NCI-H748 (cell line): ENCODE results near the gene SCYGR6.
"Not testable (repeated sequence)": the region's sequence is repeated elsewhere in the genome, so short reads cannot be mapped to it uniquely, and the experiment has no call there.

Experiments used
- DNase-seq: peaks from one replicate; lab custom pipeline; 2025; ENCODE audit not compliant: unreplicated experiment; lab: John Stamatoyannopoulos, UW

The SCYGR6 gene, protein sequence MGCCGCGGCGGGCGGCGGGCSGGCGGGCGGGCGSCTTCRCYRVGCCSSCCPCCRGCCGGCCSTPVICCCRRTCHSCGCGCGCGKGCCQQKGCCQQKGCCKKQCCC

DNA sequence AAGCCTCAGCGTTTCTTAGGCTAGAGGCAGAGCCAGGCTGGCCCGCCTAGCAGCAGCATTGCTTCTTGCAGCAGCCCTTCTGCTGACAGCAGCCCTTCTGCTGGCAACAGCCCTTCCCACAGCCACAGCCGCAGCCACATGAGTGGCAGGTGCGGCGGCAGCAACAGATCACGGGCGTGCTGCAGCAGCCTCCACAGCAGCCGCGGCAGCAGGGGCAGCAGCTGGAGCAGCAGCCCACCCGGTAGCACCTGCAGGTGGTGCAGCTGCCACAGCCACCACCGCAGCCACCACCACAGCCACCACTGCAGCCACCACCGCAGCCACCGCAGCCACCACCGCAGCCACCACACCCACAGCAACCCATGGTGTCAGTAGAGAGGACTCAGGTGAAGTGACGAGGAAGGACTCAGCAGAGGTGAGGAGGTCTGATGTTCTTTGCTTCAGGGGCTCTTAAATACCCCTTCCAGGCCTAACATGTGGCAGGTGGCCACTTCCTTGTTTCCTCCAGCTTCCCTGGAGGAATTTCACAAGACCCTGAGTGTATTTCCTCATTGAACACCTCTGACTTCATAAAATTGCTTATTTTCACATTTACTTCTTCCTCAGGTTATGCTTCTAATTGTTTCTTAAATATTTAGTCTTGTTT is at the start of gene SCYGR6:
TSS of gene SCYGR6 (minus strand) at position 364 of the 646 bp plus-strand sequence. CDS start at position 364, 0 bp downstream.
- DNase-seq, result no peak

DNA sequence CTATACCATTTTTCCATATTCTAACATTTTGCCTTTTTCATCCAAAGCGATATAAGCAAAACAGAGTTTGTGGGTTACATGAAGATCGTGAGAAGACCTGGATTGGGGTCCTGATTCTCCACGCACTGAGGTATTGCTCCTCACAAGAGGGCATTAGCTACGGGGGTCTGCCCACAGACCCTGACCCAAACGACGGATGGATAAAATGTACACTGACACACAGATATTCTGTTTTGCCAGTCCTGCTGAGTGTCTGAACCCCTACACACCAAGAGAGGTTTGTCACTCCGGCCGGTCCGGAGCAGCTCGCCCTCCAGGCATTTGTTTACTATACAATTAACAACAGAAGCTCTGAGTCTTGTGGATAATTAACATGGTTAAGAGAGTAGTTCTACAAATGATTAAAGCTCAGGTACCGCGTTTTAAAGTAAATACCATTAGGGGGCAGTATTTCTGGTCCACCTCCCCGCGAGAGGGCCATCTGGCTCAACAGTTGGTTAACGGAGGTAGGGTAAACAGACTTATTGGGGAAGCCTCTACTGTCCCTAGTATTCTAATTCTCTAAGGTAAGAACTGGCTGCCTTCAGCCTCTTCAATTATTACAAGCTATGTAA is 49.6 kb upstream of the SCYGR6 start:
- no peak for DNase-seq

DNA sequence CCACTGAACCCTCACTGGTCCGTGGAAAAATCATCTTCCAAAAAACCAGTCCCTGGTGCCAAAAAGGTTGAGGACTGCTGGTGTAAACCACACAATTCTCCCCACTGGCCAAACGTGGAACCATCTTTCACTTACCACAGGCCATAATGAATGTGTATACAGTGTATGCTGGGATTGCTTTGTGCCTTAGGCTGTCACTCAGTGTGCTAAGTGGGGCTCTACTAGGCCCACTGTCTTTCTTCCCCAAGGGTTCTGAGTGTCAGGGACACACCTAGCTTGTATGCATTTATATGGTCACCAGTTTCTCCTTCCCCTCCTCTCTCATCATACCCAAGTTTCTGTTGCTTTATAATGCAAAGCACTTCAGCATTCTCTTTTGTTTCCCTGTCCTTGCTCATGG is 48.4 kb upstream of the SCYGR6 start:
- no peak for DNase-seq

DNA sequence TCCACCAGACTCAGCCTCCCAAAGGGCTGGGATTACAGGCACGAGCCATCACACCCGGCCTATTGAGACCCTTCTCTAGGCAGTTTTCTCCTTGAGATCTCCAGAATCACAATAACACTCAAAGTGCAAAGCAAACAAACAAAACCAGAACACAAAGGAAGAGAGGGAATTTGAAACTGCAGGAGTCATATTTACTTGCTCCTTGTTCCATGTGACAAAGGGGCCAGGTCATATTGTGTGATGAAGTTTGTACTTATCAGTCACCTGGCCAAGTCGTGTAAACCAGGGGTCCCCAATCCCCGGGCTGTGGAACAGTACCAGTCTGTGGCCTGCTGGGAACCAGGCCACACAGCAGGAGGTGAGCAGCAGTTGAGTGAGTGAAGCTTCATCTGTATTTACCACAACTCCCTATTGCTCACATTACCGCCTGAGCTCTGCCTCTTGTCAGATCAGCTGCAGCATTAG is 47.7 kb upstream of the SCYGR6 start:
- DNase-seq, result peak; percentile 58

DNA sequence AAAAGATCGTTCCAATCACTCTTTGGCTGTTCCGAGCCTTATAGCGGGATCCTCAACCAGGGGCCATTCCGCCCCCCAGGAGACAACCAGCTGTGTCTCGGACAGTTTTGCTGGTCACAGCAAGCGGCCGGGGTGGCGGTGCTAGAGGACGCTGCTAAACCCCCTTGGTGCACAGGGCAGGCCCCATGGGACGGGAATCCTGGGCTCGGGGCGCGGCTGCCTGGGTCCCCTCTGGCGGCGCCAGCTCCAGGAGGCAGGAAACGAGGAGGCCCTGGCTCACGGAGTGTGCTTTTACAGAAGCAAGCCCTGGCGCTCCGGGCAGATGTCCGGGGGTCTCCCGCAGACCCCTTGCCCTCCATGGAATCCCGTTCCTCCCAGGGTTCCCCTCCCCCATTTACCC is 43.3 kb upstream of the SCYGR6 start:
- DNase-seq, result no peak

DNA sequence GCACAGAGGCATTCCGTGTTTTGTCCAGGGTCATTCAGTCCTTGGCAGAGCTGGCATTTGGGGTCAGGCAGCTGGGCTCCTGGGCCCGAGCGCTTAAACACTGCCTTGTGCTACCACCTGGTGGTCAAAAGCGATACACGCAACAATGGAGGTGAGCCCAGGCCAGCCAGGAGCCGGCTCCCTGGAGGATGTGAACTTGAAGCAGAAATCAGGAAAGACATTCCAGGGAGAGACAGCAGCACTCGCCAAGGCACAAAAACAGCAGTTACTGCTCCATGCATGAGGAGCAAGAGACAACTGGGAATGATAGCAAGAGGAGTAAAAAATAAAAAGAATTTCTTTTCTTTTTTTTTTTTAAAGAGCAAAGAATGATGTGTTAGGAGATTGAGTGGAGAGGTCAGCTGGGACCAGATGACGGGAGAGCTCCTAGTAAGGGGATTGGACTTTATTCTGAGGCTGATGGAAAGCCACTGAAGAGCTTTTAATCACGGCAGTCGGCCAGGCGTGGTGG is 41.9 kb upstream of the SCYGR6 start:
- DNase-seq, result peak; percentile 66

DNA sequence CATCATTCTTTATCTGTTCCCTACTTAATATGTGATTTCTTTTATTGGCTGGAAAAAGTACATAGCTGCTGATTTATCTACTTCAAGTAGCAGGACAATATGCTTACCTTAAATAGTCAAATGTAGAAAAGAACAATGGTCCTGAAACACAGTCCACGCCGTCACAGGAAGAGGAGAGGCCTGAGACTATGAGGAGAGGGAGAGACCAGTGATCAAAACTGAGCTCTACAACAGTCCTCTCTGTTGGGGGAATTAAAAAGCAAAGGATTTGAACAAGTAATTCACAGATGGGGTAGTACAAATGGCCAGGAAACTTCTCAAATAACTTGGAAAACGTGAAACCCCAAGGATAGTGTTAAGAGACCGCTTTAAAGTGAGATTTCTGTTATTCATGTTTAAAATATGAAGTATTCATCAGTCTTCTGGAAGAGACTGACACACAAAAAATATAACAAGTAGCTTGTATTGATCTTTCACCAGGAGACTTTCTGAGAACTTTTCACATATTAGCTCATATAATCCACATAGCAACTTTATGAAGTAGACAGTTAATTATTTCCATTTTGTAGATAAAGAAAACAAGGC is 41.3 kb upstream of the SCYGR6 start:
- no peak for DNase-seq

DNA sequence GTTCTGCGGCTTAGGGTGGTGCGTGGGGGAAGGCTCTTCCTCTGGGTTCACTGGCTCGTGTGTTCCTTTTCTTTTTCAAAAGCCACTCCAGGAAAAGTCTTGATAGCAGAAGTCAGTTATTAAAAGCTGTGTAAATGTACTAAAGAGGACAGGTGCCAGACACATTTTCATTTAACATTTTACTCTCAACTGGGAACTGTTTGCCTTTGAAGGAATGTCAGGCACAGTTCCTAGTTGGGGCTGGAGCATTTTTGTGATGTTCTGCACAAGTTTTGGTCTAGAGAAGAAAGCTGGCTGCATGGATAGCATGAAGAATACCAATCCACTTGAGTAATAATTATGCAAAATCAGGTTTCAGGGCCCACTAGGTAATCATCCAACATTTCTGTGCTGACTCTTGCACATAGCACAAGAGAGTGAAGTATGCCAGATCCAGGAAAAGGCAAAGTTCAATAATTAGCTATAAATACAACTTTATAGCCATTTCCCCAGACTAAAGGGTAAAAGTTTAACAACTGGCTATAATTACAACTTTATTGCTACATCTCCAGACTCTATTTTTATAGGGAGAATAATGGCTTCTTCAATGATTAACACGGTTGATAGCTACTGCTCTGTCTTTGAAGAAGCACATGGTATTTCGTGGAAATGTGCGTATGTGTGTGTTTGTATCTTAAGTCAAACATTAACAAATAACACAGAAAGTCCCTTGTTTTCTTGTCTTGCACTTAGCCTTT is 37.4 kb upstream of the SCYGR6 start:
- no peak for DNase-seq

DNA sequence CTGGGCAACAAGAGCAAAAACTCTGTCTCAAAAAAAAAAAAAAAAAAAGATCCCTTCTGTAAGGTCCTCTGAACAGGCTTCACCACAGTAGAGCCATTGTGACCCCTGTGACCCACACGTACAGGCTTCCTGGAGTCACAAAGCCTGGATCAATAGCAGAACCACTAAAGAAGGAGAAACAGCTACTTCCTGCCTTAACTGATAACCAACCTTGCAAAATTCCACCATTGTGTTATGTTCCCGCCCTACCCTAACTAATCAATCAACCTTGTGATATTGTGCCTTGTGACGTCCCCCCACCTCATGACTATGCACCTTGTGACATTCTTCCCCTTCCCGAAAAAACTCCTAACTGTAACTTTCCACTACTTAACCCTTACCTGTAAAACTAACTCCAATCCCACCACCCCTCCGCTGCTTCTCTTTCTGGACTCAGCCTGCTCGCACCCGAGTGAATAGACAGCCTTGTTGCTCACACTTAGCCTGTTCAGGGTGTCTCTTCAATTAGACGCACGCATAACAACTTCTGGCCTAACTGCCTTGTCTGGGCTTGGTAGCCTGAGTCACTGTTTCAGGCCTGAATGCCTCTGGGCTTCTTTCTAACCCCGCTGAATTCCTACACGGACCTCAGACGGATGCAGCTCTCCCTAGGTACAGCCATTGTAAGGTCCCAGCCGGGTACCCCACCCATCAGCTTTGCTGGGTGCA is 35.0 kb upstream of the SCYGR6 start:
- no peak for DNase-seq

DNA sequence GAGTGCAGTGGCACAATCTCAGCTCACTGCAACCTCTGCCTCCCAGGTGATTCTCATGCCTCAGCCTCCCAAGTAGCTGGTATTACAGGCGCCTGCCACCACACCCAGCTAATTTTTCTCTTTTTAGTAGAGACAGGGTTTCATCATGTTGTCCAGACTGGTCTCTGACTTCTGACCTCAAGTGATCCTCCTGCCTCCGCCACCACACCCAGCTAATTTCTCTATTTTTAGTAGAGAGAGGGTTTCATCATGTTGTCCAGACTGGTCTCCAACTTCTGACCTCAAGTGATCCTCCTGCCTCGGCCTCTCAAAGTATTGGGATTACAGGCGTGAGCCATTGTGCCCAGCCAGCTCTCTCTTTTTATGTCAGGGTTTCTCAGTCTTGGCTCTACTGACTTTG is 31.7 kb upstream of the SCYGR6 start:
- not testable (repeated sequence) for DNase-seq

DNA sequence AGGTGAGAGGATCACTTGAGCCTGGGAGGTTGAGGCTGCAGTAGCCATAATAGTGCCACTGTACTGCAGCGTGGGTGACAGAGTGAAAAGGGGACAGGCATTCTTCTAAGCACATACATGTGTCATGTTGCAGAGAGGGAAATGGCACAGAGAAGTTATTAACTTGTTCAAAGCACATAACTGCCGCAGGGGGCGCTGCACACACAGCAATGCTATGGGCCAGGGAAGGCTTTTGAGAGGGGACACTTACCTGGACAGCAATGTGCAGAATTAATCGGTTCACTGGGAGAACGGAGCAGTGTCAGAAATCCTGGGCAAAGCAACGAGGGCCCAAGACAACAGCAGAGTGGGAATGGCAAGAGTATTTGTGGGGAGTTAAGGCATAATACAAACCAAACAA is 23.5 kb upstream of the SCYGR6 start:
- peak; percentile 31 for DNase-seq

DNA sequence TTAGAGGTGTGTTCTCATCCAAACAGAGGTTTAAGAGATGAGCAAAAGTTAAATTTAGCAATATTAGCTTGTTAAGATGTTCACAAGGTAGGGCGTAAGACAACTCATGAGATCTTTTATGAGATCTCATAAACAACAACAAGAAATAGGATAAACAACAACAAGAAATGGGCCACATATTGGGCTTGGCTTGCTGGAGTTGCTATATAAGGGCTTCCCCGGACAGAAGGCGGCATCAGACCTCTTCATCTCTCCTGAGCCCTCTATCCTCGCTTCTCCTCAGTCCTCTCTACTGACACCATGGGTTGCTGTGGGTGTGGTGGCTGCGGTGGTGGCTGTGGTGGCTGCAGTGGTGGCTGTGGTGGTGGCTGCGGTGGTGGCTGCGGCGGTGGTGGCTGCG is 21.0 kb upstream of the SCYGR6 start, which contains the start of gene SCYGR8:
TSS of gene SCYGR8 (plus strand) at position 301 of the 400 bp plus-strand sequence. CDS start at position 301, 0 bp downstream.
- DNase-seq, result no peak

DNA sequence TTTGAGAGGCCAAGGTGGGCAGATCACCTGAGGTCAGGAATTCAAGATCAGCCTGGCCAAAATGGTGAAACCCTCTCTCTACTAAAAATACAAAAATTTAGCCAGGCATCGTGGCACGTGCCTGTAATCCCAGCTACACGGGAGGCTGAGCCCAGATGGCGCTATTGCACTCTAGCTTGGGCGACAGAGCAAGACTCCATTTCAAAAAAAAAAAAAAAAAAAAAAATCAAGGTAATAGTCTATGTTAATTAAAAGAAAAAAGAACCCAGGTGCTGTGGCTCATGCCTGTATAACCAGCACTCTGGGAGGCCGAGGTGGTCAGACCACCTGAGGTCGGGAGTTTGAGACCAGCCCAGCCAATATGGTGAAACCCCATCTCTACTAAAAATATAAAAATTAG is 16.1 kb upstream of the SCYGR6 start:
- not testable (repeated sequence) for DNase-seq

DNA sequence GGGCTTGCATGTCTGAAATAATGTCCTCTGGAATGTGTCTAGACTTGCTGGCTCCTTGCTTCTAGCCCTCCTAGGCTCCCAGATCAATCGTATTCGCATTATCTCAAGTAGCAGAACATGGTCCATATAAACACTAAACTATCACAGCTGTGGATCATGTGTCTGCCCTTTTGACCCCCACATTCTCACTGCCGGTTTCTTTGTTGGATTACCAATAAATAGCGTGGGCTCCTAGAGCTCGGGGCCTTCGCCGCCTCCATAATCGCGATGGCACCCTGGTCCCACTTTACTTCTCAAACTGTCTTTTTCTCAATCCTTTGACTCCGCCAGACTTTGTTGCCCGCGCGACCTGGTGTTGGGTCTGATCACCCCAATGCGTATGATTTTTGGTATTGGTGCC is 14.8 kb upstream of the SCYGR6 start:
- no peak for DNase-seq

DNA sequence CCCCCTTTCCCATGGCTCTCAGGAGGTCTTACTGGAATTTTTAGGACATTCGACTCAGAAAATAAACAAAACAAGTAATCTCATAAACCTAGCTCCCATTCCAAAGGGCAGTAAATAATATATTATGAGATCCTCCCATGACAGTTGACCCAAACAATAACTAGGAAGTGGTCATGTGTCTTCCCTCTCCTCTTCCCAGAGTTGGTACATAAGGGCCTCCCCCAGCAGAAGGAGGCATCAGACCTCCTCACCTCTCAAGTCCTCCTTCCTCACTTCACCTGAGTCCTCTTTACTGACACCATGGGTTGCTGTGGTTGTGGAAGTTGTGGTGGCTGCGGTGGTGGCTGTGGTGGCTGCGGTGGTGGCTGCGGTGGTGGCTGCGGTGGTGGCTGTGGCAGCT is 3.5 kb upstream of the SCYGR6 start, which contains the start of gene SCYGR7:
TSS of gene SCYGR7 (plus strand) at position 301 of the 400 bp plus-strand sequence. CDS start at position 301, 0 bp downstream.
- DNase-seq, result no peak

DNA sequence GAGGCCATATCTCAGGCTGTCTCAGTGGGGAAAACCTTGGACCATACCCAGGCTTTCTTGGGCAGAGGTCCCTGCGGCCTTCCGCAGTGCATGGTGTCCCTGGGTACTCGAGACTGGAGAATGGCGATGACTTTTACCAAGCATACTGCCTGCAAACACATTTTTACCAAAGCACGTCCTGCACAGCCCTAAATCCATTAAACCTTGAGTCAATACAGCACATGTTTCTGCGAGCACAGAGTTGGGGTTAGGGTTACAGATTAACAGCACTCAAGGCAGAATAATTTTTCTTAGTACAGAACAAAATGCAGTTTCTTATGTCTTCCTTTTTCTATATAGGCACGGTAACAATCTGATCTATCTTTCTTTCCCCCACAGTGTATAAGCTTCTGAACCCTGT is 1.7 kb downstream of the SCYGR6 start:
- not testable (repeated sequence) for DNase-seq

DNA sequence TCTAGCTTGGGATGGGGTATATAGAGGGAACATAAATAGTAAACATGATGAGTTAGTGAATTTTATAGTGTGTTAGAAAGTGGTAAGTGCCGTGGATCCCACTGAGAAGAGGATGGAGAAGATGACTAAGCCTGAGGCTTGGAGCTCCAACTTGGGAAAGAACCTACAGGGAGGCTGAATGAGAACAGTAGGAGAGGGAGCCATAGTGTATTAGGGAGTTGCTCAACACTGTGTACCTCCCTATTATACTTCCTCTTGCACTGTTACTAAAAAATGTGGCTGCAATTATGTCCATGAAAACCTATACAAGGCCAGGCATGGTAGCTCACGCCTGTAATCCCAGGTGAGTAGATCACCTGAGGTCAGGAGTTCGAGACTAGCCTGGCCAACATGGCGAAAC is 3.9 kb downstream of the SCYGR6 start:
- no peak for DNase-seq

DNA sequence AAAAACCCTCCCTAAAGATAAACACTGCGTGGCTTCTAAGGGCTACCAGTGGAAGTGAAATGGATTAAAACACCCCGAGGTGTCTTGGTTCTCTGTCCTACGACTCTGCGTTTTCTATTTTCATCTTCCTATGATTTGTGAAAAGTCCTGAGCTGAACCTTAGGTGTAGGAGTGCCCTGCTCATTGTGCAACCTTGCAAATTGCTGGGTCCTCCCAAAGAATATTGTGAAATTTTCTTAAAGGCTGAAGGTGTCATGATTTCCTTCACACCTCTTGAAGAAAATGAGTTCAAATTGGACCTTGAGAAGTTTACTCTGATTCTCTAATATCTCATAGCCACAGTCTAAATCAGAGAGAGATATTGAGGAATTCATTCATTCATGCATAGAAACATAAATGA is 4.9 kb downstream of the SCYGR6 start:
- DNase-seq, result no peak

DNA sequence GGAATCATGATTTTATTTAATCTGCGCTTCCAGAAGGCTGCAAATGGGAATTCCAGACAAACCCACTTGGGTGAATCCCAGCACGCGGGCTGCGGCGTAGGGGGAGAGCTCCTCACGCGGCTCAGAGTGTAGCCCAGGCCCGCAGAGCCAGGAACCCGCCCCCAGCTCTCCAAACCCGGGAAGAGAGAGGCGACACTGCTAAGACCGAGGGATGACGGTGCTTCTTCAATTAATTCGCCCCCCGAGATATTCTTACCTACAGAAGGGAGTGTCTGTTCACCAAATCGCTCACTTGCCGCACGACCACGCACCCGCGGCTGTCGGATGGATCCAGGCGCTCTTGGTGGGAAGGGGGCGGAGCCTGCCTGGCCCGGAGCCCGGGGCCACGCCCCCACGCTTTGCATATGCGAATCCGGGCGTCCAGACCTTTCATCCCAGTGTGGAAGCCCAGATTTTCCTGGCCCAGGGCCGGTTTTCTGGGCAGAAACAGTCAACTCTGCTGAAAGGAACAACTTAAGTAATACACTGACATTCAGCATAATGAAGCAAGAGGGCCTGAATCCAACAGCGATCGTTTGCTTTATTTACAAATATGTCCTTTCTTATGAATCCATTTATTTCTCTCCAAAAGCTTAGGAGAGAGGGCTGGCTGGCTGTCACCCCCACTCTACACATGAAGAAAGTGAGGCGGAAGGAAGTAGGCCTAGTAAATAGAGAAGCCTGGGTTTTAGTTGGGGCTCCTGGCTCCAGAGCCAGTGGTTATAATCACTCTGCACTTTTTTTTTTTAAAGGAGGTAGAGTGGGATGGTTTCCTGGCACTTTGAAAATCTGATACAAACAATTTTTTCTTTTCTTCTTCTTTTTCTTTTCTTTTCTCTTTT is 6.6 kb downstream of the SCYGR6 start, which contains the start of gene SLC19A3:
TSS of gene SLC19A3 (minus strand) at position 342 of the 881 bp plus-strand sequence. CDS start 15,710 bp downstream, outside the sequence.
- DNase-seq, result peak; percentile 48
